CMK (cell line): Measurements from ENCODE around the gene GRIA4.

Experiments
- DNase-seq: peaks from one replicate; pipeline ENCODE4 v3.0.0-alpha.2; 2010; ENCODE audit warnings: low read depth

The GRIA4 gene

DNA sequence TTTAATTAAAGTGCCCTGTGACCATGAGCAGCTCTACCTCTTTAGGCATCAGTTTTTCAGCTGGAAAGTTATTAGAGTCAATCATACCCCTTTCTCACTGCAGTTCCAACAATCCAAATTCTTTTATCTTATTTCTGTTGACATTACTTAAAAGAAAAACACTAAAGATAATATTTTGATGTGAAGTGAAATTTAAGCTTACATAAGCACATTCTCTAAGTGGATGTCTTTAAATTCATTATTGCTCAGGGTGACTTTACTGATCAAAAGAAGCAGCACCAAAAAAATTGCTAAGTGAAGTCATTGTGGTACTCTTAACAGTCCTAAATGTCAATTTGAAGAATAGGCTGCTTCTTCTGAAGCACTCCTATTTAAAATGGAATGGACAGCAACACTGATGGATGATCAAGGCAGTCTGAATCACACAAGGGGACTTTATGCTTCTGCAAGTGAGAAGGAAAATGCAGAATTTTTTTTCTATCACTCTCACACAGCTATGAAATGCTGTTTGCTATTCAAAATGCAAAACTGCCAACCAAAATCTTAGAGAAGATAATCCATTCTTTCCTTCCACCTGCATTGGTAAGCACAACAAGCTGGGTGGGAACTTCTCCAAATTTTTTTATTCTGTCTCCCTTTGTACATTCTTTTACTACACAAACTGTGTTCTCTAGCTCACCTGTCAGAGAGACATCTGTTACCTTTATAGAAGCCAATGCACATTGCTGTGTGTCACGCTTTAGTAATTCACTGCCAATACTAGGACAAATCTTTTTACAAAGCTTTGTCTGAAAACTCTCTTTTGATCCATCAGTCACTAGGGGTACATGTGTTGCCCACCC is 179.9 kb downstream of the GRIA4 start:
- no peak for DNase-seq

DNA sequence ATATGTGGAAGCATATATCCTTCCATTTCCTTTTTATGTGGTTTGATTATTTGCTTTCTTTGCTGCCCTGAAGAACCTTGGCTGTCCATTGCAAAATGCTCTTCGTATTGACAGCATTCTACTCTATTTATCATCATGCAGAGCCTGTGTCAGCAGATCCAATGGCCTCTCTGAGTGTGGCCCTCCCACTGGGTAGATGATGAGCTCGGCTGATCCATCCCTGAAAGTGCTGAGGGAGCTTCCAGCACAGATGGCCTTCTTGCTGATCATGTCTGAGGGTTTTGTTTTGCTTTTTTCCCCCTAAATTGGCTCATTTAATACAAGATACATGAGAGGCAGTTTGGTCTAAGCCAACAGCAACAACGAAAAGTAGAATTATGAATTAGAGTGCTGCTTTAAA is 181.0 kb downstream of the GRIA4 start:
- no peak for DNase-seq

GRCh38 chr11:105793092-105793491 is 183.2 kb downstream of the GRIA4 start:
- no peak for DNase-seq

DNA sequence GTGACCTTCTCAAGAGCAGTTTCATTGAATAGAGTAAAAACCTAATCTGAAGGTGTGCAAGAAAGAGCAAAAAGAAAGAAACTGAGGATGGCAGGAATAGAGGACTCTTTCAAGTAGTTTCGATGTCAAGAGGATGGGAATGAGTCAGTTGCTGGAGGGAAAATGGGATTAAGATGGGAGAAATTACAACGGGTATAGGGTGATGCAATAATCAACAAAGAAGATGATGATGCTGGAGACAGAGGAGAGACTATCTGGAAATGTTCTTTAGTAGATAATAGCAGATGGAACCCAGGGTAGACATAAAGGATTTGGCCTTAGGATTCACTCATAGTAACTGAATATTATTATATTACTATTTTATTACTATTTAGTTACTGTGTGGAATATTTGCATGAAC is 189.4 kb downstream of the GRIA4 start:
- no peak for DNase-seq

DNA sequence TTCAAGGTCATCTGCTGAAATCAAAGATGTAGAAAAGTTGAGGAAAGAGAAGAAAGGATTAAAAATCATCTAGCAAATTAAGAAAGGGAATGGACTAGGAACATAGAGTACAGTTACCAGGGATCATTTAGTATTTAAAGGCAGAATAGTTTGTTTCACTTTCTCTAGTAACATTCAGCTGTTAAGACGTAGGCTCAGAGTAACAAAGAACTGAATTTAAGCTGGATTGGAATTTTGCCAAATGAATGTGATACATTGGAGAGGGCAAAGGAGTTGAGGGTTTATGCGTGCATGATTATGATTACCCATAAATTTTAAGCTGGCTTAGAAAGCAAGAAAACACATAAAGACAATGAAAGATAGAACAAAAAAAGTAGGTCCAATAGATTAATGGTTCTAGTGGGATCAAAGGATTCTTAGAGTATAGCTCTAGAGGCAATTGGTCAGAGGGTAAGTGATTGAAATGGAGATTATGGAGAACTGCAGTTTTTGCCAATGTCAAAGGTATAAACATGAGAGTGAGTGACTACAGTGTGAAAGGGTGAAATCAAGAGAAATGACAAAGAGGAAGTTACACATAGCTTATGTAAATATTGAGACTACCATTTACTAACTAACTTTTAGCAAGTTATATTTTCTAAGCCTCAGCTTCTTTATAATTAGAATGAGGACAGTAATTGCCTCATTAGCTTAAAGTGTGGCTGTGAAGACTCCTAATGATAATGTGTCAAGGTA is 190.0 kb downstream of the GRIA4 start:
- no peak for DNase-seq

GRCh38 chr11:105802390-105802789 is 192.5 kb downstream of the GRIA4 start:
- DNase-seq, result no peak

DNA sequence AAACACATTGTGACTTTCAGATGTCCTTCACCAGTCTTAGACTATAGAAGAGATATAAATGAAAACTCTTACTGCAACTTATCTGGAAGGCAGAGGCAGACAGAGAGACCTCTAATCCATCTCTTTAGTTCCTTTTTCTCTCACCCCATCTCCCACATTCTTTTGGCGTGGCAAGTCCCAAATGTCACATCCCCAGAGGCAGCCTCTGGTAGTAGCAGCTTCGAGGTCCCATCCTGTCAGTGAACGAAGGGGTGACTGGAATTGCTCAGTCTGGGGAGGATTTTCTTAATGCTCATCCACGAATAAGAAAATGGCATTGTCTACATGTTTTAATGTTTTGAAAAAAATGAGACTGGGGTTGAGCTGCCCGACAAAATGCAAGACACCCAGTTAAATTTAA is 201.4 kb downstream of the GRIA4 start:
- DNase-seq, result no peak

GRCh38 chr11:105821372-105821771 is 211.5 kb downstream of the GRIA4 start:
- no peak for DNase-seq

GRCh38 chr11:105821781-105822180 is 211.9 kb downstream of the GRIA4 start:
- no peak for DNase-seq

DNA sequence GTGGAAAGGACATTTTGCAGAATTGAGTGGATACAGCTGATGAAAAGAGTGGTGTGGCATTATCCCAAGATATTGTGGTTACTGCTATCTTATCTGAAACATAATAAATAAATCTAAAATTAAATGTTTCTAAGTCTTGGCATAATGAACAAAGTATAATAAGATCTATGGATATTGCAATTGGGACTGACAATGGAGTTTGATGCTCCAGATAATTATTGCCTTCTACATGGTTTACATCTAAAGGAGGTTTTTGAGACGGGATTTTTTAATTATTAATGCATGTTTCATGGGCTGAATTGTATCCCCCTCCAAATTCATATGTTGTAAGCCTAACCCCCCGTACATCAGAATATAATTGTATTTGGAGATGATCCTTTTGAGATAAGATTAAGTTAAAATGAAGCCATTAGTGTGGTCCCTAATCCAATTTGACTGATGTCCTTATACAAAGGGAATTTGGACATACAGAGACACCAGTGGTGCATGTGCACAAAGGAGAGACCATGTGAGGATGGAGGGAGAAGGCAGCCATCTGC is 213.7 kb downstream of the GRIA4 start:
- DNase-seq, result no peak

DNA sequence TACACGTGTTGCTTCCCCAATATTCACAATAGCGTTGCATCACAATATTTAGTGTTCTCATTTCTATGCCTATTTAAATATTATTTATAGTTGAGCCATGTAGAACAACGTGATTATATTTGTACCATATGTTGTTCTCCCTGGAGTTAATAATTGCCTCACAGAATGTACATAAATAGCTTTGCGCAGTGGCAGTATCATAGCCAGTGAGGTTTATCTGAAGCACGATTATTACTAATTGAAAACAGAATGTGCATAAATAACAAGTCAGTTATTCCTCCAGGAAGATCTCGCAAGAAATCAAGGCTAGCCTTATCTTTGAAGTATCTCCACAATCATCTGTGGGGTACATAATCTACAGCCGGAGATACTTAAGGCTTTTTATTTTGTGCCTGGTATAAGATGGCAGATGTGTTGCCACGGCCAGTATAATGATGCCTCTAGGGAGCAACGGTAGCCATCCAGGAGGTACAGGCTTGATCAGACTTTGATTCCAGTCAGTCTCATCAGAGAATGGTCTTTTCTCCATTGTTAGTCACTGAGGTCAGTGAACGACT is 214.7 kb downstream of the GRIA4 start:
- no peak for DNase-seq

- DNase-seq, result no peak
These were observed 215.3 kb downstream of the GRIA4 start for GRCh38 chr11:105825141-105825540.

DNA sequence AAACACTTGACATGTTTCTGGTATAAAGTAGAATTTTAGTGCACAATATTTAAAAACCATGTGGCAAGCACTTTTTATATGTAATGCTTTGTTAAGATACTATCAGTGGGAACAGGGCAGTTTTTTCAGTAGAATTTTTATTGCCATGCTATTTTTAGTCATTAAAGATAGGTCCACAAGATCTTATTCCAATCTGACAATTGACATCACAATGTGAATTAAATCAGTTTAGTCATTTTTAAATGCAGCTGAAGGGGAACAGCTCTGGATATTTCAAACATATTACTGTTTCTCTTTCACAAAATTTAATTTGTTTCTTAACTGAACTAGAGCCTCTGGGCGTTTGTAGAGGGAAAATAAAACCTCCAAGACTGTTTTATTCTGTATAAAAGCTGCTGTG is 218.0 kb downstream of the GRIA4 start:
- no peak for DNase-seq

DNA sequence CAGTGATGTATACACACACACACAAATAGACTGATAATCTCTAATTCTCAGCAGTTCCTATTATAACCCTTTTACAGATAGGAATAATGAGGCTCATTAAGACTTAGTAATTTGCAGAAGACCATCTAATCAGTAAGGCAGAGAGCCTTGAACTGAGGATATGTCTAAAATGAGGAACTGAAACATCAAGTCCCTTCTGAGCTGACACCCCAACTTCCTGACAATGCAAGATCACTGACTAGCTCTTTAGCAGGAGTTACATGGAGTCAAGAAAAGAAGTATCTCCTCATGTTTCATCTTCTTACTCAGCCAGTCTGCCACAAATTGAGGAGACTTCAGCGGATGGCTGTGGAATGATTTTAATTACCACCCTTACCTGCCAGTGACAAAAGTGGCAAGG is 219.2 kb downstream of the GRIA4 start:
- DNase-seq, result no peak

GRCh38 chr11:105834461-105834860 is 224.6 kb downstream of the GRIA4 start:
- DNase-seq, result no peak

- DNase-seq, result no peak
These were observed 229.0 kb downstream of the GRIA4 start for GRCh38 chr11:105838668-105839384.

DNA sequence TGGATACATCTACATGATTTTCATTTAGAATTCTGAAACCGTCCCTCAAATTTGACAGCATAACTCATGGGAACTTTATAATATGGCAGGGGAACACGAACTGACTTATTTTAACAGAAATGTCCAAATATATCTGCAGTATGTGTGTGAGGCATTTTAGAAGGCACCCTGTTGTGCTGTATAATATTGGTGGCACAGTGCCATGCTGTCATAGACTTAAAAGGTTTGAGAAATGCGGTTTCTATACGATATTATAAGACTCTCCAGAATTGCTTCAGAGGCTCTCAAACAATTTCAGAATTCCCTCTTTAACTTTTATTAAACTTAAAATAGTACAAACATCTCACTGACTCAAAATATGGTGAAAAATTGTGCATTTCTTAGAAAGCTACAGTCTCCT is 230.5 kb downstream of the GRIA4 start:
- DNase-seq, result no peak

- DNase-seq, result no peak
These were observed 242.5 kb downstream of the GRIA4 start for GRCh38 chr11:105852403-105852802.

- no peak for DNase-seq
These were observed 244.4 kb downstream of the GRIA4 start for GRCh38 chr11:105854269-105854668.

- no peak for DNase-seq
These were observed 247.1 kb downstream of the GRIA4 start for GRCh38 chr11:105856954-105857353.

DNA sequence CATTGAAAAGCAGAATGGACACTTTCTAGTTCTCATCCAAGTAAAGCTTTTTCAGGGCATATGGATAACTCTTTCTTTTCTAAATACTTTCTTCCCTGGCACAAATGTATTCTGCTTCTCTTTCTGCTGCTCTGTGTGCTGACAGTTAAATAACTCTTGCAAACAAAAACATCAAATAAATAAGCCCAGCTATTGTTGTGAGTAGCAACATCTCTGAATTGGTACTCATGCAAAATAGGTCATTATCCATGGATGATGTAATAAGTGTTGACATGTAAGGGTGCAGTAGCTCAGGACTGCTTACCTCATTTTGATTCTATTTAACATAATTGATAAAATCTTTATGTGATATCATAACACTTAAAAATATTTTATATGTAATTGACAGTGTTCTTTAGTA is 247.9 kb downstream of the GRIA4 start:
- no peak for DNase-seq

- no peak for DNase-seq
These were observed 249.0 kb downstream of the GRIA4 start for GRCh38 chr11:105858841-105859240.
